ENCODE data around the gene INPP5J.
"Not testable (repeated sequence)": the region's sequence is repeated elsewhere in the genome, so short reads cannot be mapped to it uniquely, and the experiment has no call there.

Gene INPP5J

DNA sequence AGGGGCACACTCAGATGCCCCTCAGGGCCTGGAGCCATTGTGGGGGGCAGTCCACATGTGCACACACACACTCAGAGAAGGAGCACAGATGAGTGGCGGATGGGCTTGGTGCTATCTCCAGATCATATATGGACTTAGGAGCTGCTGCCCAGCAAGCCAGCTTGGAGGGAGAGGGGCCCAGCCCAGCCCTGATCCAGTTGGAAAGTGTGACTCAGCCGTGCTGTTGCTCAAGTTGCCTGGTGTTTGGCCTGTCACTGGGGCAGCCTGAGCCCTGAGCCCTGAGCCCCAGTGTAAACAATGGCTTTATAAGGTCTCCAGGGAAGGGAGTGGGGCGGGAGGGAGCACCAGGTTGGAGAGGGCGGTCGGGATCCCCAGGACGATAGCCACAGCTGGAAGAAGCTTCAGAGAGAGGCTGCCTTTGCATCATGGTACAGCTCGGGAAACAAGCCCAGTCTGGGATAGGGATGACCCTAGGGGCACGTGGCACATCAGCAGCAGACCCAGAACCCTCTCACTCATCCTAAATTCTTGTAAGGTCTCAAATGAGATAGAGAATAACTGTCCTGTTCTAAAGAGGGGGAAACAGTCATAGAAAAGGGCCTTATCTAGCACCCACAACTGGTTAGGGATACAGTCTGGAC lies 20.2 kb upstream of the INPP5J start:
- no peak for DNase-seq

DNA sequence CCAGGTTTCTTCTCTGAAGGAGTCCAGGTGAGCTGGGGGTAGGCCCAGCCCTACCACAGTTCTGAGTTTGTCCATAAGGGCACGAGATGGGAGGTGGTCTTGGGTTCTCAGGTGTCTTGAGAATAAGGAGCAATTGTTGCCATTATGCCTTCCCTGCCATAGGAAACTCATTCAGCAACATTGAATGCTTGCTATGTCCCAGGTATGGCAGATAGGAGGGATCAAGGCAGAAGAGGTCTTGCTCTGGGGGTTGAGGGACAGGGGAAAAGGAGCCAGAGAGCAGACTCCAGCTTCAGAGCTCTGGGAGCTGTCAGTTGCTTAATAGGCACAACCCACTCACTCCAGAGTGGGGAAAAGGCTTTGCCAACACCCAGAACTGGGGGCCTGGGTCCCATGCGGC lies 19.7 kb upstream of the INPP5J start:
- no peak for DNase-seq

DNA sequence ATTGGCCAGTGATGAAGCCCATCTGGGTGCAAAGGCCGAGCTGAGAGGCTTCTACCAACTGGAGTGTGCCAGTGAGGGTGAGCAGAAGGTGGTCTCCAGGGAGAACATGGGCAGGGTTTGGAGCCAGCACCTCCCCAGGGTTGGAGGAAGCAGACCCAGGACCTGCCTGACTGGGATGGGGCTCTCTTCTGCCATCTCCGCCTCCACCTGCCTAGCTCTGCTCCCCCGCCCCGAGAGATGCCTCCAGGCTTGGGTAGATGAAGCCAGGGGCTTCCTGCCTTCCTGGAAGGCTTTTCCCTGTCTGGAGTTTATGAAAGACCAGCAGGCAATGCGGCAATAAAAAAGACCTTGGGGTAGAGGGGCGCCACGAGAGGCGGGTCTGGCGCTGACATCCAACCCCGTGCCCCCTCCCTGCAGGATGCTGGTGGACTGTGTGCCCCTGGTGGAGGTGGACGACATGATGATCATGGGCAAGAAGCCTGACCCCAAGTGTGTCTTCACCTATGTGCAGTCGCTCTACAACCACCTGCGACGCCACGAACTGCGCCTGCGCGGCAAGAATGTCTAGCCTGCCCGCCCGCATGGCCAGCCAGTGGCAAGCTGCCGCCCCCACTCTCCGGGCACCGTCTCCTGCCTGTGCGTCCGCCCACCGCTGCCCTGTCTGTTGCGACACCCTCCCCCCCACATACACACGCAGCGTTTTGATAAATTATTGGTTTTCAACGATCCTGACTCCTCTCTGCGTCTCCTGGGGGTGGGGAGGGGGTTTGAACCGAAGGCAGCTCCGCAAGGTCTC lies 18.7 kb upstream of the INPP5J start:
- no peak for DNase-seq

- DNase-seq, result no peak
Observed at GRCh38 chr22:31104869-31105268, 17.9 kb upstream of the INPP5J start.

DNA sequence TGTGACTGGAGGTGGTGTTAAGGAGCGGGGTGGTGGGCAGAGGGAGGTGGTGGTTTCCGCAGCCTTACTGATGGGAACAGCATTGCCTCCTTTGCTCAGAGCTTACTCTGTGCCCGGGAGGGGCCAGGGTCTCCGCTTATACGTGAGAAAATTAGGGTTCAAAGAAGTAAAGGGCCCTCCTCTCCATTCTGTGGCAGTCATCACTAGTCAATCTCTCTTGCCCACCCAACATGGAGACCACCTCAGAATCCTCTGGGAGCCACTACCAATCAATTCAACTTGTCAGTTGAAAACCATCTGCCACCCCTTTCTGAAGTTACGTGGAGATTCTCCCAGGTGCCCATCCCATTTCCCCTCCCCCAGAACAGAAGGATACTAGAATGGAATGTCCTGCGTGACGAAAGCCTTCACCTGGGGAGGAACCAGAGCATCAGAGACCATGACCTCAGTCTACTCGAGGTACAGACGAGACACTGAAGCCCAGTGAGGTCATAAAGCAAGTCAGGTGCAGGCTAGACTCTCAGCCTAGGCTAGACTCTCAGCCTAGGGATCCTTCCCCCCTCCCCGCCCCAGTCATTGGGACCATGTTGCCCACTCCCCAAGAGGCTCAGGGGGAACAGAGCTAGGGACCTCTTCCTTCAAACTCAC lies 17.4 kb upstream of the INPP5J start:
- DNase-seq, result no peak

- DNase-seq, result no peak
Observed at GRCh38 chr22:31106001-31106571, 16.7 kb upstream of the INPP5J start.

GRCh38 chr22:31106731-31107177 lies 16.0 kb upstream of the INPP5J start:
- DNase-seq, result no peak

- DNase-seq, result peak; percentile 69
Observed at GRCh38 chr22:31107178-31107893, 15.4 kb upstream of the INPP5J start, which contains the start of gene SELENOM. SELENOM (minus strand) TSS chr22:31107568; CDS start chr22:31107505, 63 bp downstream.

DNA sequence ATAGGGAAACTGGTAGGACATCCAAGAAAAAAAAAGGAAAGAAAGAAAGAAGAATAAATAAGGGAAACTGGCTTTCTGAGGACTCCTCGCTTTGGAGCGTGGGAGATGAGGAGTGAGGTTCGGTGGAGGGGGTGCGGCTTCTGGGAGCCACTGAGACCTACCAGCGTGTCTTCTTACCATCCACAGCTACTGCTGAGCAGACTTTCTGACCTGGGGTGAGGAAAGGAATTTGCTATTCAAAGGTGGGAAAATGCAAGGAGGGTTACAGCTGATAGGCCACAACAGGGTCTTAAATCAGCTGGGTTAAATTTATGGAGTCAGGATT lies 14.9 kb upstream of the INPP5J start:
- no peak for DNase-seq

- DNase-seq, result not testable (repeated sequence)
Observed at GRCh38 chr22:31112547-31113091, 10.1 kb upstream of the INPP5J start.

GRCh38 chr22:31118046-31118820 lies 4.5 kb upstream of the INPP5J start:
- DNase-seq, result no peak

- DNase-seq, result no peak
Observed at GRCh38 chr22:31119026-31119717, 3.6 kb upstream of the INPP5J start.

- no peak for DNase-seq
Observed at GRCh38 chr22:31120230-31120629, 2.5 kb upstream of the INPP5J start.

GRCh38 chr22:31120642-31121041 lies 2.1 kb upstream of the INPP5J start:
- no peak for DNase-seq

GRCh38 chr22:31121403-31121802 lies 1.4 kb upstream of the INPP5J start:
- DNase-seq, result no peak

DNA sequence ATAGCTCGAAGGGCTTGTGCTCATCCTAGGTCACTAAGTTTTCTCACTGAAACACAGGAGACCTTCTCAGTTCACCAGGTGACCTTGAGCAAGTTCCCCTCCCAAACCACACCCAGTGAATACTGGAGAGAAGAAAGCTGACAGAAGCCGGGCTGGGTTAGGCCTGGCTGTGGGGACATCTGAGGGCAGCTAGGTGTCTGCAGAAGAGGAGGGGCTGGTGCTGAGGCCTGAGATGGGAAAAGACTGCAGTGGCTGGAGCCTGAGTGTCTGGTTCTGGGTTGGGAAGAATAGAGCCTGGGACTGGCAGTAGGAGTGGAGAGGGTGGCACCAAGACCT lies 602 bp upstream of the INPP5J start:
- no peak for DNase-seq

- DNase-seq, result no peak
Observed at GRCh38 chr22:31123292-31123602, 481 bp downstream of the INPP5J start.

DNA sequence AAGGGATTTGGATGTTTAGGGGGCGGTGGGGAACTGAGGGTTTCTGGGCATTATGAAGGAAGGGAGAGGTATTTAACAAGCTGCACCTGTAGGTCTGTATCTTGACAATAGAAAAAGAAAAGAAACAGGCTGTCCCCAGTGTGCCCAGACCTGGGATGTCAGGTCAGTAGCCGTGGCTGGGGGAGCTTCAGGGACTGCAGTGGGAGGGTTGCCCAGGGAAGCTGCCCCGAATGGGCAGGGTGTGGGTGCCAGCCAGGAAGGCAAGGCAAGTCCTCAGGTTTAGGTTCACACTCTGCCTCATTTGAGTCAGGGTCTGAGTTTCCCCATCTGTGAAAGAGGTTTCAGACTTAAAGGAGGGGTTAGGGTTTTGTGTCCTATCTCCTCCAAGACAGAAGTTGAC lies 1.5 kb downstream of the INPP5J start:
- DNase-seq, result no peak

GRCh38 chr22:31124811-31125465 lies 2.2 kb downstream of the INPP5J start:
- DNase-seq, result no peak

DNA sequence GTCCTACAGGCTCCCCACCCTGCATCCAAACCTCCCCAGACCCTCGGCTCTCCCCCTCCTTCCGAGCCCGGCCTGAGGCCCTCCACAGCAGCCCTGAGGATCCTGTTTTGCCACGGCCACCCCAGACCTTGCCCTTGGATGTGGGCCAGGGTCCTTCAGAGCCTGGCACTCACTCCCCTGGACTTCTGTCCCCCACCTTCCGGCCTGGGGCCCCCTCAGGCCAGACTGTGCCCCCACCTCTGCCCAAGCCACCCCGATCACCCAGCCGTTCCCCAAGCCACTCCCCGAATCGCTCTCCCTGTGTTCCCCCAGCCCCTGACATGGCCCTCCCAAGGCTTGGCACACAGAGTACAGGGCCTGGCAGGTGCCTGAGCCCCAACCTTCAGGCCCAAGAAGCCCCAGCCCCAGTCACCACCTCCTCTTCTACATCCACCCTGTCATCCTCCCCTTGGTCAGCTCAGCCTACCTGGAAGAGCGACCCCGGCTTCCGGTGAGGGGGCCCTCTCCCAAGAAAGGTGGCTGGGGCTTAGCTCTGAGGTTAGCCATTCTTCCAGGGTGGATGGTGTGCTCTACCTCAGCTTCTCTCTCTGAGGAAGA lies 2.9 kb downstream of the INPP5J start:
- DNase-seq, result no peak

Data from NCI-H1092 (cell line).